ENCODE data around the gene NKD2.

GRCh38 chr5:980001-980588 is 28.5 kb upstream of the NKD2 start:
- no peak for TF ChIP-seq CTCF (IDR thresholded peaks at IDR 0.05)
- no peak for TF ChIP-seq MYC (IDR thresholded peaks at IDR 0.05; ENCODE audit: borderline replicate concordance, low read length)
- no peak for TF ChIP-seq BHLHE40 (IDR thresholded peaks at IDR 0.05; ENCODE audit: low read depth, low read length)
- no peak for TF ChIP-seq POLR2A (IDR thresholded peaks at IDR 0.05; ENCODE audit: low read length)
- no peak for TF ChIP-seq USF2 (IDR thresholded peaks at IDR 0.05)
- no peak for TF ChIP-seq TP53 (CRISPR knock-in tag; IDR thresholded peaks at IDR 0.05)
- TF ChIP-seq CHD2 (IDR thresholded peaks at IDR 0.05; ENCODE audit: low read length, partially characterized antibody), result no peak
- TF ChIP-seq JUN (IDR thresholded peaks at IDR 0.05), result no peak
- no peak for TF ChIP-seq MAZ (IDR thresholded peaks at IDR 0.05; ENCODE audit: borderline replicate concordance, low read depth, low read length)
- TF ChIP-seq KDM1A (IDR thresholded peaks at IDR 0.05; ENCODE audit: low read depth), result no peak
- no peak for TF ChIP-seq MAX (IDR thresholded peaks at IDR 0.05)
- TF ChIP-seq PHF8 (IDR thresholded peaks at IDR 0.05; ENCODE audit: borderline replicate concordance, low read depth), result no peak

Measured in A549 (cell line).